HepG2 (cell line): Measurements from ENCODE around the gene CAPN8. TPM values are rescaled to one million over a fixed set of nuclear protein-coding genes. Genes with fewer than 3 reads are reported as not detected.
A peak's percentile ranks its signal among the peaks of the same experiment; 100 is the strongest.

Source experiments
- ATF1 ChIP-seq: IDR thresholded peaks from 2 replicates; pipeline ENCODE4 v1.6.1; 2016; ENCODE audit warnings: mild to moderate bottlenecking, control low read depth
- MAFF ChIP-seq: IDR thresholded peaks from 2 replicates; pipeline ENCODE4 v1.6.1; 2011; ENCODE audit warnings: low read depth, low read length, improper control_type of control experiment
- MIER3 ChIP-seq: IDR thresholded peaks from 2 replicates; pipeline ENCODE4 v1.6.1; 2016; ENCODE audit warnings: missing compliant biosample characterization, borderline replicate concordance
- PHF5A ChIP-seq: IDR thresholded peaks from one replicate; pipeline ENCODE4 v1.6.1; 2018; ENCODE audit warnings: low read depth, missing genetic modification reagents; ENCODE audit not compliant: unreplicated experiment
- RARA ChIP-seq: IDR thresholded peaks from 2 replicates; pipeline ENCODE4 v1.6.1; 2016; ENCODE audit warnings: missing genetic modification reagents, missing compliant biosample characterization
- ZNF446 ChIP-seq: sonication (generic); formaldehyde crosslinking; IDR thresholded peaks from 2 replicates; pipeline ENCODE4 v1.5.0; 2020; ENCODE audit warnings: mild to moderate bottlenecking, missing genetic modification reagents
- ZNF7 ChIP-seq: IDR thresholded peaks from 2 replicates; pipeline ENCODE4 v1.6.1; 2016; ENCODE audit warnings: missing biosample characterization, missing genetic modification reagents
- polyA plus RNA-seq, 8 experiments: library from polyadenylated mRNA; depleted of rRNA in 3 of 8; stranded (reverse) in 7 of 8; unstranded in 1 of 8; fragments of >200 nt; fragmentation: Illumina TruSeq in 4 of 8; extraction: Trizol in 4 of 8; gene quantifications; 2 replicates each; pipeline versions ENCODE4 v1.2.1 to v1.2.3, GENCODE V29; 2011 to 2016; ENCODE audit warnings: low read depth in 4 of 8, missing spikeins in 1 of 8, mixed read lengths in 1 of 8; ENCODE audit not compliant: insufficient read depth in 1 of 8
- total RNA-seq, 5 experiments: library from RNA; depleted of rRNA; stranded (reverse); fragments of >200 nt; fragmentation: Illumina TruSeq; extraction: Trizol; gene quantifications; 2 replicates each; pipeline ENCODE4 v1.2.3, GENCODE V29; 2016; ENCODE audit warnings: low read depth in 1 of 5
- TF ChIP-seq, protein P1 (sequence below): sonication (generic); formaldehyde crosslinking; IDR thresholded peaks from 2 replicates; pipeline ENCODE4 v1.5.0; 2020; ENCODE audit warnings: mild to moderate bottlenecking, missing genetic modification reagents, borderline replicate concordance
- TF ChIP-seq, protein P2 (sequence below): sonication (generic); formaldehyde crosslinking; IDR thresholded peaks from 2 replicates; pipeline ENCODE4 v1.9.0; 2022; ENCODE audit warnings: missing genetic modification reagents, mild to moderate bottlenecking, borderline replicate concordance
- TF ChIP-seq, protein P3 (sequence below): sonication (generic); formaldehyde crosslinking; IDR thresholded peaks from 2 replicates; pipeline ENCODE4 v1.5.1; 2020; ENCODE audit warnings: mild to moderate bottlenecking, missing genetic modification reagents, borderline replicate concordance
- TF ChIP-seq, protein P4 (sequence below): sonication (generic); formaldehyde crosslinking; IDR thresholded peaks from 2 replicates; pipeline ENCODE4 v1.5.0; 2020; ENCODE audit warnings: mild to moderate bottlenecking, missing genetic modification reagents

The CAPN8 gene
- total and polyA plus RNA-seq, 2 of the 13 experiments (the other 11 are each of a cell fraction or from before 2014, with no cell fraction given): 0.20 to 0.25 TPM

DNA sequence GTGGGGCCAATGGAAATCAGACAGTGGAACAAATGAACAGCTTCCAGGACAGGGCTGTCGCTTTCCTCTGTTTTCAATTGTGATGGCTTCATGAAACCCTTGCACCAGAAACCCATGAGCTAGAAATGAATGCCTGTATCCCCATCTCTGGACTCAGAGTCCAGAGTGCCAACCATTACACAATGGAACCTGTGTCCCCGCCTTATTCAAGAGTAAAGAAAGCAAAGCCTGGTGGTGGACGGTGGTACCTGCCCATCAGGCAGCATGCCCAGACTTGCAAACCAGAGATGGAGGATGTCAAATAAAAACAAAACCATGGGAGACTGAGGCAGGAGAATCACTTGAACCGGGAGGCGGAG lies 42.5 kb upstream of the CAPN8 start (continued):
- TF ChIP-seq, protein P1, sequence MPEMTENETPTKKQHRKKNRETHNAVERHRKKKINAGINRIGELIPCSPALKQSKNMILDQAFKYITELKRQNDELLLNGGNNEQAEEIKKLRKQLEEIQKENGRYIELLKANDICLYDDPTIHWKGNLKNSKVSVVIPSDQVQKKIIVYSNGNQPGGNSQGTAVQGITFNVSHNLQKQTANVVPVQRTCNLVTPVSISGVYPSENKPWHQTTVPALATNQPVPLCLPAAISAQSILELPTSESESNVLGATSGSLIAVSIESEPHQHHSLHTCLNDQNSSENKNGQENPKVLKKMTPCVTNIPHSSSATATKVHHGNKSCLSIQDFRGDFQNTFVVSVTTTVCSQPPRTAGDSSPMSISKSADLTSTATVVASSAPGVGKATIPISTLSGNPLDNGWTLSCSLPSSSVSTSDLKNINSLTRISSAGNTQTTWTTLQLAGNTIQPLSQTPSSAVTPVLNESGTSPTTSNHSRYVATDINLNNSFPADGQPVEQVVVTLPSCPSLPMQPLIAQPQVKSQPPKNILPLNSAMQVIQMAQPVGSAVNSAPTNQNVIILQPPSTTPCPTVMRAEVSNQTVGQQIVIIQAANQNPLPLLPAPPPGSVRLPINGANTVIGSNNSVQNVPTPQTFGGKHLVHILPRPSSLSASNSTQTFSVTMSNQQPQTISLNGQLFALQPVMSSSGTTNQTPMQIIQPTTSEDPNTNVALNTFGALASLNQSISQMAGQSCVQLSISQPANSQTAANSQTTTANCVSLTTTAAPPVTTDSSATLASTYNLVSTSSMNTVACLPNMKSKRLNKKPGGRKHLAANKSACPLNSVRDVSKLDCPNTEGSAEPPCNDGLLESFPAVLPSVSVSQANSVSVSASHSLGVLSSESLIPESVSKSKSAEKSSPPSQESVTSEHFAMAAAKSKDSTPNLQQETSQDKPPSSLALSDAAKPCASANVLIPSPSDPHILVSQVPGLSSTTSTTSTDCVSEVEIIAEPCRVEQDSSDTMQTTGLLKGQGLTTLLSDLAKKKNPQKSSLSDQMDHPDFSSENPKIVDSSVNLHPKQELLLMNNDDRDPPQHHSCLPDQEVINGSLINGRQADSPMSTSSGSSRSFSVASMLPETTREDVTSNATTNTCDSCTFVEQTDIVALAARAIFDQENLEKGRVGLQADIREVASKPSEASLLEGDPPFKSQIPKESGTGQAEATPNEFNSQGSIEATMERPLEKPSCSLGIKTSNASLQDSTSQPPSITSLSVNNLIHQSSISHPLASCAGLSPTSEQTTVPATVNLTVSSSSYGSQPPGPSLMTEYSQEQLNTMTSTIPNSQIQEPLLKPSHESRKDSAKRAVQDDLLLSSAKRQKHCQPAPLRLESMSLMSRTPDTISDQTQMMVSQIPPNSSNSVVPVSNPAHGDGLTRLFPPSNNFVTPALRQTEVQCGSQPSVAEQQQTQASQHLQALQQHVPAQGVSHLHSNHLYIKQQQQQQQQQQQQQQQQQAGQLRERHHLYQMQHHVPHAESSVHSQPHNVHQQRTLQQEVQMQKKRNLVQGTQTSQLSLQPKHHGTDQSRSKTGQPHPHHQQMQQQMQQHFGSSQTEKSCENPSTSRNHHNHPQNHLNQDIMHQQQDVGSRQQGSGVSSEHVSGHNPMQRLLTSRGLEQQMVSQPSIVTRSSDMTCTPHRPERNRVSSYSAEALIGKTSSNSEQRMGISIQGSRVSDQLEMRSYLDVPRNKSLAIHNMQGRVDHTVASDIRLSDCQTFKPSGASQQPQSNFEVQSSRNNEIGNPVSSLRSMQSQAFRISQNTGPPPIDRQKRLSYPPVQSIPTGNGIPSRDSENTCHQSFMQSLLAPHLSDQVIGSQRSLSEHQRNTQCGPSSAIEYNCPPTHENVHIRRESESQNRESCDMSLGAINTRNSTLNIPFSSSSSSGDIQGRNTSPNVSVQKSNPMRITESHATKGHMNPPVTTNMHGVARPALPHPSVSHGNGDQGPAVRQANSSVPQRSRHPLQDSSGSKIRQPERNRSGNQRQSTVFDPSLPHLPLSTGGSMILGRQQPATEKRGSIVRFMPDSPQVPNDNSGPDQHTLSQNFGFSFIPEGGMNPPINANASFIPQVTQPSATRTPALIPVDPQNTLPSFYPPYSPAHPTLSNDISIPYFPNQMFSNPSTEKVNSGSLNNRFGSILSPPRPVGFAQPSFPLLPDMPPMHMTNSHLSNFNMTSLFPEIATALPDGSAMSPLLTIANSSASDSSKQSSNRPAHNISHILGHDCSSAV: no peak
- TF ChIP-seq, protein P2, sequence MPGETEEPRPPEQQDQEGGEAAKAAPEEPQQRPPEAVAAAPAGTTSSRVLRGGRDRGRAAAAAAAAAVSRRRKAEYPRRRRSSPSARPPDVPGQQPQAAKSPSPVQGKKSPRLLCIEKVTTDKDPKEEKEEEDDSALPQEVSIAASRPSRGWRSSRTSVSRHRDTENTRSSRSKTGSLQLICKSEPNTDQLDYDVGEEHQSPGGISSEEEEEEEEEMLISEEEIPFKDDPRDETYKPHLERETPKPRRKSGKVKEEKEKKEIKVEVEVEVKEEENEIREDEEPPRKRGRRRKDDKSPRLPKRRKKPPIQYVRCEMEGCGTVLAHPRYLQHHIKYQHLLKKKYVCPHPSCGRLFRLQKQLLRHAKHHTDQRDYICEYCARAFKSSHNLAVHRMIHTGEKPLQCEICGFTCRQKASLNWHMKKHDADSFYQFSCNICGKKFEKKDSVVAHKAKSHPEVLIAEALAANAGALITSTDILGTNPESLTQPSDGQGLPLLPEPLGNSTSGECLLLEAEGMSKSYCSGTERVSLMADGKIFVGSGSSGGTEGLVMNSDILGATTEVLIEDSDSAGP (CRISPR knock-in tag): no peak
- peak; percentile 71; the same call in 1 of the 2 replicates for TF ChIP-seq MIER3
- TF ChIP-seq MAFF: no peak
- no peak for TF ChIP-seq PHF5A (CRISPR knock-in tag)
- TF ChIP-seq RARA (CRISPR knock-in tag): peak; percentile 49; the same call in 1 of the 2 replicates
- TF ChIP-seq ZNF7 (CRISPR knock-in tag): no peak
- 0 out of 2 replicates have a peak, but pooled peaks have one; percentile 17 for TF ChIP-seq ATF1
- TF ChIP-seq, protein P3, sequence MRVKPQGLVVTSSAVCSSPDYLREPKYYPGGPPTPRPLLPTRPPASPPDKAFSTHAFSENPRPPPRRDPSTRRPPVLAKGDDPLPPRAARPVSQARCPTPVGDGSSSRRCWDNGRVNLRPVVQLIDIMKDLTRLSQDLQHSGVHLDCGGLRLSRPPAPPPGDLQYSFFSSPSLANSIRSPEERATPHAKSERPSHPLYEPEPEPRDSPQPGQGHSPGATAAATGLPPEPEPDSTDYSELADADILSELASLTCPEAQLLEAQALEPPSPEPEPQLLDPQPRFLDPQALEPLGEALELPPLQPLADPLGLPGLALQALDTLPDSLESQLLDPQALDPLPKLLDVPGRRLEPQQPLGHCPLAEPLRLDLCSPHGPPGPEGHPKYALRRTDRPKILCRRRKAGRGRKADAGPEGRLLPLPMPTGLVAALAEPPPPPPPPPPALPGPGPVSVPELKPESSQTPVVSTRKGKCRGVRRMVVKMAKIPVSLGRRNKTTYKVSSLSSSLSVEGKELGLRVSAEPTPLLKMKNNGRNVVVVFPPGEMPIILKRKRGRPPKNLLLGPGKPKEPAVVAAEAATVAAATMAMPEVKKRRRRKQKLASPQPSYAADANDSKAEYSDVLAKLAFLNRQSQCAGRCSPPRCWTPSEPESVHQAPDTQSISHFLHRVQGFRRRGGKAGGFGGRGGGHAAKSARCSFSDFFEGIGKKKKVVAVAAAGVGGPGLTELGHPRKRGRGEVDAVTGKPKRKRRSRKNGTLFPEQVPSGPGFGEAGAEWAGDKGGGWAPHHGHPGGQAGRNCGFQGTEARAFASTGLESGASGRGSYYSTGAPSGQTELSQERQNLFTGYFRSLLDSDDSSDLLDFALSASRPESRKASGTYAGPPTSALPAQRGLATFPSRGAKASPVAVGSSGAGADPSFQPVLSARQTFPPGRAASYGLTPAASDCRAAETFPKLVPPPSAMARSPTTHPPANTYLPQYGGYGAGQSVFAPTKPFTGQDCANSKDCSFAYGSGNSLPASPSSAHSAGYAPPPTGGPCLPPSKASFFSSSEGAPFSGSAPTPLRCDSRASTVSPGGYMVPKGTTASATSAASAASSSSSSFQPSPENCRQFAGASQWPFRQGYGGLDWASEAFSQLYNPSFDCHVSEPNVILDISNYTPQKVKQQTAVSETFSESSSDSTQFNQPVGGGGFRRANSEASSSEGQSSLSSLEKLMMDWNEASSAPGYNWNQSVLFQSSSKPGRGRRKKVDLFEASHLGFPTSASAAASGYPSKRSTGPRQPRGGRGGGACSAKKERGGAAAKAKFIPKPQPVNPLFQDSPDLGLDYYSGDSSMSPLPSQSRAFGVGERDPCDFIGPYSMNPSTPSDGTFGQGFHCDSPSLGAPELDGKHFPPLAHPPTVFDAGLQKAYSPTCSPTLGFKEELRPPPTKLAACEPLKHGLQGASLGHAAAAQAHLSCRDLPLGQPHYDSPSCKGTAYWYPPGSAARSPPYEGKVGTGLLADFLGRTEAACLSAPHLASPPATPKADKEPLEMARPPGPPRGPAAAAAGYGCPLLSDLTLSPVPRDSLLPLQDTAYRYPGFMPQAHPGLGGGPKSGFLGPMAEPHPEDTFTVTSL (CRISPR knock-in tag): no peak; the same call in 1 of the 2 replicates
- TF ChIP-seq, protein P4, sequence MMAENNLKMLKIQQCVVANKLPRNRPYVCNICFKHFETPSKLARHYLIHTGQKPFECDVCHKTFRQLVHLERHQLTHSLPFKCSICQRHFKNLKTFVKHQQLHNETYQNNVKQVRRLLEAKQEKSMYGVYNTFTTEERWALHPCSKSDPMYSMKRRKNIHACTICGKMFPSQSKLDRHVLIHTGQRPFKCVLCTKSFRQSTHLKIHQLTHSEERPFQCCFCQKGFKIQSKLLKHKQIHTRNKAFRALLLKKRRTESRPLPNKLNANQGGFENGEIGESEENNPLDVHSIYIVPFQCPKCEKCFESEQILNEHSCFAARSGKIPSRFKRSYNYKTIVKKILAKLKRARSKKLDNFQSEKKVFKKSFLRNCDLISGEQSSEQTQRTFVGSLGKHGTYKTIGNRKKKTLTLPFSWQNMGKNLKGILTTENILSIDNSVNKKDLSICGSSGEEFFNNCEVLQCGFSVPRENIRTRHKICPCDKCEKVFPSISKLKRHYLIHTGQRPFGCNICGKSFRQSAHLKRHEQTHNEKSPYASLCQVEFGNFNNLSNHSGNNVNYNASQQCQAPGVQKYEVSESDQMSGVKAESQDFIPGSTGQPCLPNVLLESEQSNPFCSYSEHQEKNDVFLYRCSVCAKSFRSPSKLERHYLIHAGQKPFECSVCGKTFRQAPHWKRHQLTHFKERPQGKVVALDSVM: no peak
- TF ChIP-seq ZNF446: no peak
